Retina (tissue), 1 donor: ENCODE results near the gene GRID2.
A peak's percentile ranks its signal among the peaks of the same experiment; 100 is the strongest.
"Not testable (repeated sequence)": the region's sequence is repeated elsewhere in the genome, so short reads cannot be mapped to it uniquely, and the experiment has no call there.

Source experiments
- DNase-seq: peaks from one replicate; pipeline ENCODE4 v3.0.0-alpha.2; 2016

Gene GRID2

GRCh38 chr4:93217431-93217830, 913.7 kb downstream of the GRID2 start:
- DNase-seq, result no peak

DNA sequence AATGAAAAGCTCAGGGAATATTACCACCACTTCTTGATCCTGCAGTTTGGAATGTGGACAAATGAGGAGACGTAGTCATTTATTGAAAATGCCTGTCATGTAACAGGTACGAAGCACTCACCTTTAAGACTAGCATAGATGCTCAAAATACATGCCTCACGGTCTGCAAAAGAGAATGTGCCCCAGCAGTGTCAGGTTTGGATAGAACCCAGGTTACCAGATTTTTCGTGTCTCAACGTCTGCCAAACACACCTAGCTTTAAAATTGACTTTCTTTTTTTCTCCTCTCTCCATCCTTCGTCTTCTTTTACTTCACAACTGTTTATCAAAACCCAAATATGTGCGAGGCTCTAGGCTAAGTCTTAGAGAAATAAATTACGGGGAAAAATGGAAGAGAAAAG, 918.0 kb downstream of the GRID2 start:
- DNase-seq, result no peak

- DNase-seq, result no peak
Measured at GRCh38 chr4:93228021-93228420, 924.3 kb downstream of the GRID2 start.

GRCh38 chr4:93232883-93233282, 929.1 kb downstream of the GRID2 start:
- DNase-seq, result no peak

GRCh38 chr4:93237521-93237920, 933.8 kb downstream of the GRID2 start:
- peak; percentile 15 for DNase-seq

DNA sequence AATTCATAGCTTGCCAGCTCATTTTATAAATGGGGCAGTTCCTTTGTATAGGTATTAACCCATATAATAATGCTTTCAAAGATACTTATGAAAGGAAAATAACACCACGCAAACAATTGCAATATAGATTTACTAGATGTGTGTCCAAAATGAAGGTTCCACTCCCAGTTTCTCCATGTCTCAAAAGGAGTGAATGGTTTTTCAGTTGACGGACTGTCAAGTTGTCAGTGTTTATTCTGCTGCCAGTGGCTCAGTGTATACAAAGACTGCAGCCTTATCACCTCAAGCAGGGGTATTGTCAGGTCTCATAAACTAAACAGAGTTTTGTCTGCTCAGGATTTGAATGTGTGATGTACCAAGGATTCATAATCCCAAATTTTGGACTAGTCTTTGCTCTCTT, 939.5 kb downstream of the GRID2 start:
- DNase-seq, result no peak

- DNase-seq, result no peak
Measured at GRCh38 chr4:93261207-93261606, 957.4 kb downstream of the GRID2 start.

DNA sequence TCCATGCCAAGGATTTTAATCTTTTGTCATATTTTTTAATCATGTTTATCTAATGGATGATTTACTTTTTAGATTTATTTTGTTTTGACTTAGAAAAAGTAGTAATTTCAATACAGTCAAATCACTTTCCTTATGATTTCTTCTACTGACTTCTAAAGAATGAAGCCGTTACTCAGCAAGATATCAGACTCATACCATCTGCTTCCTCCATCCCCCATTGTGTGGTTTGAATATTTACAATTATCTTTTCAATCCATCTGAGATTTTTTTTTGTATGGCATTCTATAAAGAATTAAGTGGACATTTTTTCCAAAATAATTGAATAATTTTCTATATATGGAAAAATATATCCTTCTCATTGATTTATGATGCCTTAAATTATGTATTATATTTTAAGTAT, 959.4 kb downstream of the GRID2 start:
- DNase-seq, result no peak

DNA sequence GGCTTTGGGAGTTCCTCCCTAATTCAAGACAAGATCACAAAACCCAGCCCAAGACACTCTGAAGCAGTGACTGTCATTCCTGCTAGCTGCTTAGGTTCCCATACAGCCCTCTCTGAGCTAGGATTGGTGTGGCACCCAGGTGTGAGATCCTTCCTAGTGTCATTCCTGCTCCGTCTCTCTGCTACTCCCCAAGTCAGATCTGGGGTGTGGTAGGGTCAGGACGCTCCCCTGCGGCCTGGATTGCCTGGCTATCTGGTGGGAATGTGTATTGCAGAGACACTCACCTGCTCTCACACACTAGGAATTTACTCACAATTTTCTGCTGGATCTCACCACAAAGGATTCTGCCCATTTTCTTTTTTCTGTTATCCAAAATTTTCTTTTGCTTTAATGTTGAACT, 964.0 kb downstream of the GRID2 start:
- no peak for DNase-seq

- no peak for DNase-seq
Measured at GRCh38 chr4:93285346-93285745, 981.6 kb downstream of the GRID2 start.

DNA sequence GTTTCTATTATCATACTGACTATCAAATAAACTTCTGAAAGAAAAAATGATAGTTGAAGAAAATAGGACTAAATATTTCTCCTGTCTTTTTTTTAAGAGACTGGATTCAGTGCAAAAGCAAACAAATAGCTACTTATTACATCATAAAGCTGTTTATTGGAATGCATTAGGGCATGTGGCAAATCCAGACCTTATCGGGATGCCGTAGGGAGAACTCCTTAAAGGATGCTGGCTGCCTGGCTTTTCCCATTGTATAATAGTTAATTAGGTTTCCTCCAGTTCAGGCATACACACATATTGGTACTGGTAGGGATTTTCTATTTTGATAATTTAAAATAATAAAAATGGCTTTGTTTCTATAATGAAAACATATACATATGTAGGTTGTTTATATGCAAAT, 985.5 kb downstream of the GRID2 start:
- DNase-seq, result no peak

DNA sequence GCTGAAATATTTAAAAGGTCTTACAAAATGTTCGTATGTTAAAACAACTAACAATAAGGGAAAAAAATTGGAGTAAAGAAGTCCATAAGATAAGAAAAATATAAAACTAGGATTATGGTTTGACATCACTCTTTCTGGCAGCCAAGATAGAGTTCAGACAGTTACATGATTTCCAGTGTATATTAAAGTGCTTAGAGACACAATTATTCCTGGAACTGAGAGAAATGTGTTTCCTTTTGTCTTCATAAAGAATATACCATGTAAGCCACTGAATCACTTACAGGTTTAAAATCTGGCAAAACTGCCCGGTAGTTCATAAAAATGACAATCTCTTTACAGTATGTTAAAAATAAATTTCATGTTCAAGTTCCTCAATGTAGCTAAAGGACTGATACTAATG, 986.1 kb downstream of the GRID2 start:
- DNase-seq, result no peak

DNA sequence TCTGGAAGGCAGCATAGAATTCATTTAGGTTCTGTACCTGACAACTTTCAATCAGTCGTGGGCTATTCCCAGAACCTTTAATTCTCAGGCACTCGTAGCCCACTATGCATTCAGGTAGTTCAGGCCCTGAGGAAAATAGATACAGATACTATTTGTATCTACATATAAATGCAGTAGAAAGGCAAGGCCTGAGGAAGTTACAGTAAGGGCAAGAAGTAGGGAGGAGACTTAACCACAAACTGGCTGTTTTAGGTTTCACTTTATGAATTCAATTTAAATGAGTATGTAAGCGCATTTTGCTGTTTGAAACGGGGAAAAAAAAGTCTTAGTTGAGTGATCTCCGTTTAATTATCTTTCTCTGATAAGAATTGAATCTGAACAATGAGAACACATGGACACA, 995.4 kb downstream of the GRID2 start:
- DNase-seq, result no peak

- DNase-seq, result not testable (repeated sequence)
Measured at GRCh38 chr4:93300780-93301555, 997.2 kb downstream of the GRID2 start.

DNA sequence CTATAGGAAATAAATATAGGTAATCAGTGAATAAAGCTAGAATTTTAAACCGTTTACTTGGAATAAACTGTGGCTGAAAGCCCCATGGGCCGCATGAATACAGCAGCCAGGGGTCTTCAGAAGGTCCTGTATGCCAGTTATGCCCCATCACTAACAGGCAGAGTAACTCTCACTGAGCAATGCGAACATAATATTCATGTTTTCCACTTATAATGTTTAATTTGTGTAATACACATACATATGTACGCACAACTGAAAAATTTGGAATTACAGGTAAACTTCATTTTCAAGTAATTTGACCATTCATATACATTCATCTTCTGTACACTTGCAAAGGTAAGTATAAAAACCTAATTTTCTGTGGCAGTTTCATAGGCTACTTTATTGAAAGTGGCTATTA, 998.5 kb downstream of the GRID2 start:
- DNase-seq, result no peak

- DNase-seq, result no peak
Measured at GRCh38 chr4:93303440-93303839, 999.7 kb downstream of the GRID2 start.

DNA sequence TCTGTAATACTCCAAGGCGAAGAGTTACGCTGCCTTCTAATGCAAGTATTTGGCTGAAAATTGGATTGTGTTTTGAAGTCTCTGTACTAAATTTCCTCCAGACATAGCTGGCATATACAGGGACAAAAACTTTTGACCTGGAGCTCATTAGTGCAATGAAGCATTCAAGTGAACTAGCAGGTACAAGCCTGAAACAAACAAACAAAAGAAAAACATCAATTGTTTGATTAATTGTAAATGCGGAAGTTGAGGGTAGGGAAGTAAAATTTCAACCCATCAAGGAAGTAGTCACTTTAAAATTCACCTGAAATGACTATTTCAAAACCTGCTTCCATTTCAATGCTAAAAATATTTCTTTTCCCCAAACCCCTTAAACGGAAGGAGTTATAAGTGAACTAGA, 1008.5 kb downstream of the GRID2 start:
- DNase-seq, result no peak

DNA sequence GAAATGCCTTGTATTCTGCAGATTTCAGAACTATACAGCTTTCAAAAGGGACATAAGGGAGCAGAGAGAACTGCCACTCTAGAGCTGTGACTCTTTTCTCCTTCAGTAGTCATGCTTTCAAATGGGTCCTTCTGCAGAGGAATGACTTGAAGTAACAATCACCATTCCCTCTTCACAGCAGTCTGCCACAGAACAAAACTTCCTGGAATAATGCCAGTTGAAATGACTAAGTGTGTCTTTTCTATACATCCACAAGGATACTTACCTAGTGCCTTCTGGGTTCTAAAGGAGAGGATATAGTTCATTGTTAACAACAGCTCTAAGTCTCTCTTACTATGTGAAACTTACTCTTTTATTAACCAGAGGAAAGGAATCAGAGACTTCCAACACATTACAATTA, 1009.4 kb downstream of the GRID2 start:
- DNase-seq, result no peak

DNA sequence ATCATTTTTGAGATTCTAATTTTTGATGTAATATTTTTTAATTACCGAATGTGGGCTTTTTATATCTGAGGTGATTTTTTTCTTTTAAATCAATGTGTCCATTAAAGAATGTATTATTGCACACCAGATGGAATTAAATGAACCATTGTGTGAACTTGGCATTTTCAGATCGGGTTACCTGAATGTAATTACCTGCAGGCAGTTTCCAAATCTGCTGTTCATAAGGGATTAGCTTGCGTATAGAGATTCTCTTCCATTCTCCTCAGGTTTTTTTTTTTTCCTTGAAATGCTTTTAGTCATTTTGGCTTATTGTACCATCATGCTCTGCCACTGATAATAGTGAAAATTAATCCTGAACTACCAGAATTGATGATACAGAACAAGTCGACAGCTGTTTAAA, 1013.3 kb downstream of the GRID2 start:
- no peak for DNase-seq

GRCh38 chr4:93317561-93317960, 1013.8 kb downstream of the GRID2 start:
- DNase-seq, result no peak

DNA sequence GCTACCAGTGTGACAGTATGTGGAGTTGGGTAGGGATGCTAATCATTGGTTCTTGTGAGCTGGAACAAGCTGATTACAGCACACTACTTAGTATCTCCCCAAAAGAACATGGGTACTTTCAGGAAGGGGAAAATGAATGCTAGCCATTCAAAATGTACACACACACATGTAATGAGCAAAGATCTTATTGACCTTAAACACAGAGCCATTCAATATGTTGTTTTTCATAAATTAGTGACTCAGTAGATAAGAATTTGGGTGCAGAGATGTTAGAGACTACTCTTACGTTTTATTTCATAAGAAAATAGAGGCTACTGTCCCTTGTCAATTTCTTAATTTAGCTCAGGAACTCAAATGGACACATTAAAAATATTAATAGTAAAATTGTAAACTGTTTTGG, 1015.3 kb downstream of the GRID2 start:
- no peak for DNase-seq

GRCh38 chr4:93320356-93320755, 1016.6 kb downstream of the GRID2 start:
- DNase-seq, result no peak

DNA sequence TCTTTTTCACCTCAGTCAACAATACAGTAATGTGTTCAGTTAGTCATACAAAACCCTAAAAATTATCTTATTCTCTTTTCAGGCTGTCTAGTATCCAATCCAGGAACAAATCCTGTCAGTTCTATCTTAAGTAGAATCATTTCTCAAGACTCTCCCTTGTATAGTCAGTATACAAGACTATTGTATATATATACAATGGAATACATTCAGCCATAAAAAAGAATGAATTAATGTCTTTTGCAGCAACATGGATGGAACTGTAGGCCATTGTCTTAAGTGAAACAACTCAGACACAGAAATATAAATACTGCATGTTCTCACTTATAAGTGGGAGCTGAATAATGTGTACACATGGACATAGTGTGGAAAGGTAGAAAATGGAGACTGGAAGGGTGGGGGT, 1023.6 kb downstream of the GRID2 start:
- DNase-seq, result no peak

DNA sequence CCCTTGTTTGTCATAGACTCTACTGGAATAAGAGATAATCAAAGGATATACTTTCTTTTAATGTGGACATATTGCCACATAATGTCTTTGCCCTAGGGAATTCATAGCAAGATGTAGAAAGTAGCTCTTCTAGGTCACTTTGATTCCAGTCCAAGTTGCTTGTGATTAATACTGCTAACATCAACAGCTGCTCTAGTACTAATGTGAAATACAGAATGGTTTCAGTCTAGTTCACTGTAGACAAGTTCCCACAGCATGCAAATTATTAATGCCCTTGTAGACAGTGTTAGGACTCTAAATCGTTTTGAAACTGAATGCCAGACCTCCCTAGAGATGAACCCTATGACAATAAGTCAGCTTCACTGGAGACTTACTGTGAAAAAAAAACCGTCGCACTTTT, 1030.2 kb downstream of the GRID2 start:
- peak; percentile 10 for DNase-seq

DNA sequence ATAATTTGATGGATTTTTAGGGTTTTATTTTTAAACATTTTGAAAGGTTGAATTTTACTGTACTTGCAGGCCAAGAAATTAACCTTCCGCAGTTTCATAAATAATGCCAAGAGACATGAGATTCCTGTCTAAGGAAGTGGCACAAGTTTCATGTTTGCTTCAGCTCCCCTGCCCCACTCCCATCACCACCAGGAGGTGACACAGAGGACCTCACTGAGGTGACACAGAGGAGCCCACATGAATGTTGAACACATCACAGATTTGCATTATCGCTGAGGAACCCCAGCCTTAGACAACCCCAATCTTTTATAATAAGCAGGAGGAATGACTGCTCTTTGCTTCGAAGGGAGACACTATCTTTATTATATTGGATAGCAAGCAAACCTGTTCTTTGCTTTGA, 1033.4 kb downstream of the GRID2 start:
- no peak for DNase-seq
